Endothelial cell of umbilical vein (primary cell): ENCODE results near the gene L3MBTL4. TPM values are rescaled to one million over a fixed set of nuclear protein-coding genes. Genes with fewer than 3 reads are reported as not detected.
"Not testable (repeated sequence)": the region's sequence is repeated elsewhere in the genome, so short reads cannot be mapped to it uniquely, and the experiment has no call there.

Experiments used
- BruUV-seq: library from RNA; stranded (reverse); fragments of 400-500 nt; replicated peaks from 2 replicates; lab custom pipeline; 2021; lab: Mats Ljungman, UMichigan
- CTCF ChIA-PET: fragments of 300-600, 350-600 bp; sonication (Branson Sonifier 250); formaldehyde crosslinking; loops from one replicate; lab custom pipeline; 2021; ENCODE audit warnings: antibody characterized with exemption, inconsistent platforms; lab: Charles Lee
- POLR2A ChIA-PET: fragments of 300-600, 350-600 bp; sonication (Branson Sonifier 250); formaldehyde crosslinking; loops from one replicate; lab custom pipeline; 2021; ENCODE audit warnings: antibody characterized with exemption, inconsistent platforms; lab: Charles Lee
- DNase-seq: peaks from one replicate; pipeline ENCODE4 v3.0.0-alpha.2; 2011; ENCODE audit warnings: low read depth, low spot score
- FAIRE-seq: peaks from 2 replicates; lab custom pipeline; 2011; peaks lifted over from hg19 to GRCh38; lab: Jason Lieb, UNC
- H2AFZ ChIP-seq: 2 replicates; pipeline ENCODE4 v1.6.0; 2012; ENCODE audit warnings: low read depth, low read length, control low read depth, inconsistent platforms
- H3K27ac ChIP-seq: 2 replicates; pipeline ENCODE4 v1.5.1; 2011; ENCODE audit warnings: low read depth, mild to moderate bottlenecking, control low read depth, low read length, moderate library complexity; ENCODE audit not compliant: insufficient read depth
- H3K27me3 ChIP-seq, 2 experiments: 2 replicates each; pipeline versions ENCODE4 v1.6.0 to v1.6.1; 2011; ENCODE audit warnings: low read length in 2 of 2, mixed read lengths in 1 of 2; ENCODE audit not compliant: control insufficient read depth in 2 of 2, insufficient read depth in 2 of 2
- H3K36me3 ChIP-seq, 2 experiments: 2 replicates in 1 of 2; 3 replicates in 1 of 2; pipeline ENCODE4 v1.5.1; 2011; ENCODE audit warnings: low read length in 2 of 2, mild to moderate bottlenecking in 1 of 2, moderate library complexity in 1 of 2; ENCODE audit not compliant: control insufficient read depth in 2 of 2, insufficient read depth in 2 of 2; ENCODE audit errors: extremely low read depth in 1 of 2
- H3K4me1 ChIP-seq: 3 replicates; pipeline ENCODE4 v1.5.1; 2011; ENCODE audit warnings: mild to moderate bottlenecking, low read length; ENCODE audit not compliant: control insufficient read depth, insufficient read depth; ENCODE audit errors: extremely low read depth
- H3K4me2 ChIP-seq: 2 replicates; pipeline ENCODE4 v1.6.1; 2011; ENCODE audit warnings: low read length, control low read depth, mixed read lengths; ENCODE audit not compliant: insufficient read depth
- H3K4me3 ChIP-seq, 3 experiments: fragments of 200-600 bp in 1 of 3; sonication (generic), shearing (Covaris generic) in 1 of 3; replicated peaks in 1 of 3; 2 replicates each; pipeline ENCODE4 v1.5.1; 2011 to 2016; ENCODE audit warnings: control low read depth in 3 of 3, low read length in 3 of 3, mild to moderate bottlenecking in 2 of 3, inconsistent platforms in 1 of 3, low read depth in 1 of 3, moderate library complexity in 1 of 3; ENCODE audit not compliant: insufficient read depth in 1 of 3
- H3K79me2 ChIP-seq: 2 replicates; pipeline ENCODE4 v1.6.0; 2012; ENCODE audit warnings: low read length, inconsistent platforms; ENCODE audit not compliant: control insufficient read depth, insufficient read depth
- H3K9ac ChIP-seq: replicated peaks from 2 replicates; pipeline ENCODE3; 2011; ENCODE audit warnings: low read length, control low read depth; ENCODE audit not compliant: insufficient read depth; ENCODE audit errors: extremely low read depth
- H3K9me1 ChIP-seq: replicated peaks from 3 replicates; pipeline ENCODE4 v1.6.0; 2011; ENCODE audit warnings: mild to moderate bottlenecking, low read length; ENCODE audit not compliant: control insufficient read depth, insufficient read depth; ENCODE audit errors: extremely low read depth
- H3K9me3 ChIP-seq: replicated peaks from 2 replicates; pipeline ENCODE4 v1.5.1; 2012; ENCODE audit warnings: low read length, inconsistent platforms; ENCODE audit not compliant: control insufficient read depth, insufficient read depth
- H4K20me1 ChIP-seq: replicated peaks from 2 replicates; pipeline ENCODE3; 2011; ENCODE audit warnings: mild to moderate bottlenecking, low read length; ENCODE audit not compliant: control insufficient read depth, insufficient read depth; ENCODE audit errors: extremely low read depth
- EZH2 ChIP-seq: IDR thresholded peaks from 2 replicates; pipeline ENCODE4 v1.6.1; 2012; ENCODE audit warnings: borderline replicate concordance, low read depth, mild to moderate bottlenecking, moderate library complexity, low read length, inconsistent platforms; ENCODE audit not compliant: severe bottlenecking
- FOS ChIP-seq: IDR thresholded peaks from 2 replicates; pipeline ENCODE4 v1.6.1; 2011; ENCODE audit warnings: mild to moderate bottlenecking, low read length, moderate library complexity, borderline replicate concordance; ENCODE audit not compliant: insufficient read depth
- GATA2 ChIP-seq: IDR thresholded peaks from 2 replicates; pipeline ENCODE4 v1.7.0; 2011; ENCODE audit warnings: low read depth, mild to moderate bottlenecking, moderate library complexity, mixed read lengths, low read length; ENCODE audit not compliant: insufficient read length, insufficient read depth
- JUN ChIP-seq: IDR thresholded peaks from 2 replicates; pipeline ENCODE4 v1.6.1; 2011; ENCODE audit warnings: borderline replicate concordance, low read depth; ENCODE audit not compliant: insufficient read length, insufficient read depth
- MYC ChIP-seq: IDR thresholded peaks from one replicate; pipeline ENCODE4 v1.6.1; 2011; ENCODE audit warnings: mild to moderate bottlenecking, low read depth, low read length
- POLR2A ChIP-seq: IDR thresholded peaks from 2 replicates; pipeline ENCODE4 v1.6.1; 2012; ENCODE audit warnings: low read depth, mild to moderate bottlenecking, control low read depth, low read length
- POLR2AphosphoS5 ChIP-seq: IDR thresholded peaks from 2 replicates; pipeline ENCODE4 v1.6.1; 2012; ENCODE audit warnings: low read depth, mild to moderate bottlenecking, control low read depth, low read length, moderate library complexity; ENCODE audit not compliant: insufficient read depth
- dilution Hi-C: fragments of 300-500 bp; cut with MboI; formaldehyde crosslinking; loops from one replicate; pipeline ENCODE4 v1.15.0; 2019; ENCODE audit warnings: low sequenced_read_pairs; ENCODE audit not compliant: extremely low pct_ligation_motif_present
- intact Hi-C: fragments of 100-400 bp; cut with micrococcal nuclease; formaldehyde crosslinking; loops from one replicate; pipeline ENCODE4 v1.10.0; 2022
- polyA plus RNA-seq, 4 experiments: library from polyadenylated mRNA; depleted of rRNA in 3 of 4; stranded (reverse) in 3 of 4; unstranded in 1 of 4; fragments of >200 nt; gene quantifications; 2 replicates each; pipeline versions ENCODE4 v1.2.1 to v1.2.3, GENCODE V29; 2011 to 2012; ENCODE audit warnings: missing spikeins in 1 of 4
- total RNA-seq: library from RNA; stranded (reverse); gene quantifications from 2 replicates; pipeline ENCODE4 v1.2.3, GENCODE V29; 2021
- TF ChIP-seq, protein P1 (sequence below), 2 donors: IDR thresholded peaks; 1 replicate in 1 of 2; 2 replicates in 1 of 2; pipeline ENCODE4 v1.5.1; 2011; ENCODE audit warnings: low read length in 2 of 2, mild to moderate bottlenecking in 2 of 2, moderate library complexity in 2 of 2, control low read depth in 1 of 2, inconsistent platforms in 1 of 2, low read depth in 1 of 2; ENCODE audit not compliant: insufficient read depth in 1 of 2; ENCODE audit errors: extremely low read depth in 1 of 2
- TF ChIP-seq, protein P2 (sequence below): IDR thresholded peaks from 2 replicates; pipeline ENCODE4 v1.6.1; 2011; ENCODE audit not compliant: insufficient read depth, insufficient read length

L3MBTL4 gene
- total and polyA plus RNA-seq, 2 donors (not counting 3 experiments of a cell fraction or from before 2014, with no cell fraction given): 0.80 TPM; not detected in 1

DNA sequence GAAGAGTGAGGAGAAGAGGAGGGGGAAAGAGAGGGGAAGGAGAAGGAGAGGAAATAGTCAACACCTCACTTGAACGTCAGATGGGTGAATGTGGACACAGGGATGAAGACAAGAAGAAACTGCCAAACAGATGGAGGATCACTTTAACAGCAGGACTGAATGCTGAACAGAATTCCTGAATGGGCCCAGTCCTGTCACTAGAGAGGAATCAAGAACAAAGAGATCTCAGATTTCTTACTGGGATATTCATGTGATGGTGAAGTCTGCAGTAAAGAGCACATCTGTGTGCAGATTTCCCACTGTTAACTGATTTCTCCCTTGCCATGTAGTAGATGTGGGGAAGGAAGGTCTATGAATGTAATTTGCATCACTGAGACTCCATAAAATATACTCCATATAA lies 135.4 kb downstream of the L3MBTL4 start:
- no peak overlapping the region for H2AFZ ChIP-seq
- H3K9ac ChIP-seq: no peak overlapping the region
- TF ChIP-seq POLR2A: no peak
- TF ChIP-seq POLR2AphosphoS5: no peak
- H3K4me3 ChIP-seq: no peak overlapping the region
- H3K9me3 ChIP-seq: no peaks in the 10 kb centered on the region
- no peaks in the 10 kb centered on the region for H3K79me2 ChIP-seq
- H3K4me2 ChIP-seq: no peak overlapping the region
- ChIA-PET POLR2A (no interaction called here), CTCF (no interaction called here)
- no TSS peak for BruUV-seq
- H3K9me1 ChIP-seq: no peaks in the 10 kb centered on the region
- intact Hi-C loops (no loop called here), dilution Hi-C loops (no loop called here)
- no peaks in the 10 kb centered on the region for H3K4me1 ChIP-seq
- H4K20me1 ChIP-seq: no peaks in the 10 kb centered on the region
- H3K27ac ChIP-seq: no peak overlapping the region
- no peaks in the 10 kb centered on the region for H3K27me3 ChIP-seq
- no peak for DNase-seq
- FAIRE-seq: no peak
- H3K36me3 ChIP-seq: no peaks in the 10 kb centered on the region

DNA sequence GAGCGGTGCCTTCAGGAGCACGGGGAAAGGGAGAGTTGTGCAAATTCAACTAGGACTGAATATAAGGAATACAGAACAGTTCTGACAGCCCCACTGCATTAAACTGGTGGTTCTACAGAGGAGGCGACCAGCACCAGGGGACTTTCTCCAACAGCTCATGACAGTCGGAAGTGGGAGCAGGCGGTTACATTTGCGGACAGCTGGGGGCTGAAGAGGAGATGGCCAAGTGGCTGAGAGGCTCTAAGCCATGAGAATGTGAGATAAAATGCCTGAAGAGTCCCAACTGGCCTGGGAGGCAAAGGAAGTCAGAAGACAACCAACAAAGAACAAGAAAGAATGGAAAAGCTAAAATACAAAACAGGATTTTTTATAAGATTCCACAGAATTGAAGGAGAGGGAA lies 141.3 kb downstream of the L3MBTL4 start:
- dilution Hi-C loops: no loop called here
- Histone ChIP-seq H3K4me2 (no peak overlapping the region), H4K20me1 (no peaks in the 10 kb centered on the region), H3K4me3 (no peak overlapping the region), H3K36me3 (no peaks in the 10 kb centered on the region), H3K4me1 (no peaks in the 10 kb centered on the region), H3K9ac (no peak overlapping the region), H3K9me3 (no peaks in the 10 kb centered on the region), H3K9me1 (no peaks in the 10 kb centered on the region), H3K27ac (no peak overlapping the region), H2AFZ (no peak overlapping the region), H3K27me3 (no peaks in the 10 kb centered on the region), H3K79me2 (no peaks in the 10 kb centered on the region)
- DNase-seq (no peak), FAIRE-seq (no peak)
- ChIA-PET CTCF (no interaction called here), POLR2A (no interaction called here)
- TF ChIP-seq GATA2 (no peak), FOS (no peak), POLR2A (no peak), JUN (no peak), MYC (no peak), EZH2 (no peak), POLR2AphosphoS5 (no peak)
- TF ChIP-seq, protein P1, sequence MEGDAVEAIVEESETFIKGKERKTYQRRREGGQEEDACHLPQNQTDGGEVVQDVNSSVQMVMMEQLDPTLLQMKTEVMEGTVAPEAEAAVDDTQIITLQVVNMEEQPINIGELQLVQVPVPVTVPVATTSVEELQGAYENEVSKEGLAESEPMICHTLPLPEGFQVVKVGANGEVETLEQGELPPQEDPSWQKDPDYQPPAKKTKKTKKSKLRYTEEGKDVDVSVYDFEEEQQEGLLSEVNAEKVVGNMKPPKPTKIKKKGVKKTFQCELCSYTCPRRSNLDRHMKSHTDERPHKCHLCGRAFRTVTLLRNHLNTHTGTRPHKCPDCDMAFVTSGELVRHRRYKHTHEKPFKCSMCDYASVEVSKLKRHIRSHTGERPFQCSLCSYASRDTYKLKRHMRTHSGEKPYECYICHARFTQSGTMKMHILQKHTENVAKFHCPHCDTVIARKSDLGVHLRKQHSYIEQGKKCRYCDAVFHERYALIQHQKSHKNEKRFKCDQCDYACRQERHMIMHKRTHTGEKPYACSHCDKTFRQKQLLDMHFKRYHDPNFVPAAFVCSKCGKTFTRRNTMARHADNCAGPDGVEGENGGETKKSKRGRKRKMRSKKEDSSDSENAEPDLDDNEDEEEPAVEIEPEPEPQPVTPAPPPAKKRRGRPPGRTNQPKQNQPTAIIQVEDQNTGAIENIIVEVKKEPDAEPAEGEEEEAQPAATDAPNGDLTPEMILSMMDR (IDR thresholded peaks at IDR 0.05; ENCODE audit: extremely low read depth in 1 of 2, insufficient read depth in 1 of 2, low read depth in 1 of 2, low read length in 2 of 2): no peak
- TF ChIP-seq, protein P2, sequence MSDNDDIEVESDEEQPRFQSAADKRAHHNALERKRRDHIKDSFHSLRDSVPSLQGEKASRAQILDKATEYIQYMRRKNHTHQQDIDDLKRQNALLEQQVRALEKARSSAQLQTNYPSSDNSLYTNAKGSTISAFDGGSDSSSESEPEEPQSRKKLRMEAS: no peak
- BruUV-seq: no TSS peak
- intact Hi-C loops: no loop called here

DNA sequence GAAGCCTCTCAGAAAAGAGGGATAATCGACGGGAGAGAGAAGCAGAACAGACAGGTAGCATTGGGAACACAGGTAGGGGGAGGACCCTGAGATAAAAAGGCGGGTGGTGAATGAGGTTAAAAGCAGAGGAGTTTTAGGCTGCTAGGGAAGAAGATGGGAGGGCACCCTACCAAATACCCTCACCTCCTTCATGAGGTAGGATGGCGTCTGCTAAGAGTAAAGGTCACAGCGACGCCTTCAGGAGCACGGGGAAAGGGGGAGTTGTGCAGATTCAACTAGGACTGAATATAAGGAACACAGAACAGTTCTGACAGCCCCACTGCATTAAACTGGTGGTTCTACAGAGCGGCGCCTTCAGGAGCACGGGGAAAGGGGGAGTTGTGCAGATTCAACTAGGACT lies 142.6 kb downstream of the L3MBTL4 start:
- H3K4me2 ChIP-seq, H4K20me1 ChIP-seq, H3K79me2 ChIP-seq, dilution Hi-C loops, H3K36me3 ChIP-seq, H3K4me1 ChIP-seq, CTCF ChIA-PET, H3K27ac ChIP-seq, H3K9ac ChIP-seq, BruUV-seq, H2AFZ ChIP-seq, H3K27me3 ChIP-seq, FAIRE-seq, H3K4me3 ChIP-seq, DNase-seq, H3K9me3 ChIP-seq, intact Hi-C loops, POLR2A ChIA-PET, H3K9me1 ChIP-seq: not testable (repeated sequence)
